ENCODE data around the gene LTBR.
A peak's percentile ranks its signal among the peaks of the same experiment; 100 is the strongest.

The LTBR gene

GRCh38 chr12:6355491-6356373 is 28.2 kb upstream of the LTBR start:
- no peak overlapping the region for H3K4me3 ChIP-seq (replicated peaks; ENCODE audit: low read depth, low read length)
- no peak for TF ChIP-seq CTCF (IDR thresholded peaks at IDR 0.05; ENCODE audit: low read length, missing control alignments)
- DNase-seq (ENCODE audit: low read depth), result no peak

GRCh38 chr12:6356374-6356820 is 27.6 kb upstream of the LTBR start:
- no peak for TF ChIP-seq CTCF (IDR thresholded peaks at IDR 0.05; ENCODE audit: low read length, missing control alignments)
- H3K4me3 ChIP-seq (replicated peaks; ENCODE audit: low read depth, low read length), result no peak overlapping the region
- DNase-seq (ENCODE audit: low read depth), result no peak

- DNase-seq (ENCODE audit: low read depth), result no peak
- H3K4me3 ChIP-seq (replicated peaks; ENCODE audit: low read depth, low read length), result no peak overlapping the region
- TF ChIP-seq CTCF (IDR thresholded peaks at IDR 0.05; ENCODE audit: low read length, missing control alignments), result no peak
Measured at GRCh38 chr12:6358881-6359280, 25.1 kb upstream of the LTBR start.

GRCh38 chr12:6360080-6360571 is 23.8 kb upstream of the LTBR start:
- H3K4me3 ChIP-seq (replicated peaks; ENCODE audit: low read depth, low read length), result no peak overlapping the region
- TF ChIP-seq CTCF (IDR thresholded peaks at IDR 0.05; ENCODE audit: low read length, missing control alignments), result no peak
- DNase-seq (ENCODE audit: low read depth), result no peak

GRCh38 chr12:6360578-6361490 is 23.1 kb upstream of the LTBR start:
- no peak overlapping the region for H3K4me3 ChIP-seq (replicated peaks; ENCODE audit: low read depth, low read length)
- TF ChIP-seq CTCF (IDR thresholded peaks at IDR 0.05; ENCODE audit: low read length, missing control alignments), result no peak
- no peak for DNase-seq (ENCODE audit: low read depth)

GRCh38 chr12:6361834-6362233 is 22.1 kb upstream of the LTBR start:
- no peak for TF ChIP-seq CTCF (IDR thresholded peaks at IDR 0.05; ENCODE audit: low read length, missing control alignments)
- DNase-seq (ENCODE audit: low read depth), result peak; percentile 43
- H3K4me3 ChIP-seq (replicated peaks; ENCODE audit: low read depth, low read length), result no peak overlapping the region

All from fibroblast of pulmonary artery (primary cell).